ENCODE measurements around the gene ATP2B2. TPM values are rescaled to one million over a fixed set of nuclear protein-coding genes. Genes with fewer than 3 reads are reported as not detected.

Gene ATP2B2
- total RNA-seq, 1 donor from 2014 or later, result 0.13 TPM

- Mint-ChIP-seq H3K27ac (ENCODE audit: unreplicated experiment) (no peak overlapping the region), H3K4me1 (ENCODE audit: unreplicated experiment) (peaks cover 3% of the 10 kb centered on the region), H3K27me3 (ENCODE audit: unreplicated experiment) (no peaks in the 10 kb centered on the region), H3K36me3 (ENCODE audit: unreplicated experiment) (no peaks in the 10 kb centered on the region), H3K4me3 (ENCODE audit: unreplicated experiment) (no peak overlapping the region), H3K9me3 (ENCODE audit: unreplicated experiment) (no peaks in the 10 kb centered on the region)
- TF ChIP-seq, protein P1, sequence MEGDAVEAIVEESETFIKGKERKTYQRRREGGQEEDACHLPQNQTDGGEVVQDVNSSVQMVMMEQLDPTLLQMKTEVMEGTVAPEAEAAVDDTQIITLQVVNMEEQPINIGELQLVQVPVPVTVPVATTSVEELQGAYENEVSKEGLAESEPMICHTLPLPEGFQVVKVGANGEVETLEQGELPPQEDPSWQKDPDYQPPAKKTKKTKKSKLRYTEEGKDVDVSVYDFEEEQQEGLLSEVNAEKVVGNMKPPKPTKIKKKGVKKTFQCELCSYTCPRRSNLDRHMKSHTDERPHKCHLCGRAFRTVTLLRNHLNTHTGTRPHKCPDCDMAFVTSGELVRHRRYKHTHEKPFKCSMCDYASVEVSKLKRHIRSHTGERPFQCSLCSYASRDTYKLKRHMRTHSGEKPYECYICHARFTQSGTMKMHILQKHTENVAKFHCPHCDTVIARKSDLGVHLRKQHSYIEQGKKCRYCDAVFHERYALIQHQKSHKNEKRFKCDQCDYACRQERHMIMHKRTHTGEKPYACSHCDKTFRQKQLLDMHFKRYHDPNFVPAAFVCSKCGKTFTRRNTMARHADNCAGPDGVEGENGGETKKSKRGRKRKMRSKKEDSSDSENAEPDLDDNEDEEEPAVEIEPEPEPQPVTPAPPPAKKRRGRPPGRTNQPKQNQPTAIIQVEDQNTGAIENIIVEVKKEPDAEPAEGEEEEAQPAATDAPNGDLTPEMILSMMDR (IDR thresholded peaks at IDR 0.05), result no peak
- DNase-seq (ENCODE audit: extremely low spot score, unreplicated experiment), result no peak
These were observed 100.5 kb downstream of the ATP2B2 start for GRCh38 chr3:10404876-10405275.

DNA sequence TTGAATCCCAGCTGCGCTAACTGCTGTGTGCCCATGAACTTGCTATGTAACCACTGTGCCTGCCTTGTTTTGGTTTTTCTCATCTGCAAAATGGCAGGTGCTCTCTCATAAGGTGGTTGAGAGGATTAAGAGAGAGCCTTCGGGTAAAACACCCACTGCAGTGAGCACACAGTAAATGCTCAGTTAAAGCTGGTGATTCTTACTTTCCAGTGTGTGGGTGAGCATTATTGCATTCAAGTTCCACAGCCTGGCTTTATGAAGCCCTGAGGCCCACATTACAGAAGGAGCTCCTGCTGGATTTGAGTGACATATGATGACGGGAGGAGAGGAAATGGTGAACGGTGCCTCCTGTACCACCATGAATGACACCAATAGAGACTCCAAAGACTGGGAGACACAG lies 101.0 kb downstream of the ATP2B2 start:
- Mint-ChIP-seq H3K4me1 (ENCODE audit: unreplicated experiment) (peaks cover 6% of the 10 kb centered on the region), H3K36me3 (ENCODE audit: unreplicated experiment) (no peaks in the 10 kb centered on the region), H3K4me3 (ENCODE audit: unreplicated experiment) (no peak overlapping the region), H3K27me3 (ENCODE audit: unreplicated experiment) (no peaks in the 10 kb centered on the region), H3K9me3 (ENCODE audit: unreplicated experiment) (no peaks in the 10 kb centered on the region), H3K27ac (ENCODE audit: unreplicated experiment) (no peak overlapping the region)
- TF ChIP-seq, protein P1 (IDR thresholded peaks at IDR 0.05), result no peak
- no peak for DNase-seq (ENCODE audit: extremely low spot score, unreplicated experiment)

GRCh38 chr3:10401990-10402761 lies 103.2 kb downstream of the ATP2B2 start:
- Mint-ChIP-seq H3K27ac (ENCODE audit: unreplicated experiment) (no peak overlapping the region), H3K4me3 (ENCODE audit: unreplicated experiment) (no peak overlapping the region), H3K27me3 (ENCODE audit: unreplicated experiment) (no peaks in the 10 kb centered on the region), H3K4me1 (ENCODE audit: unreplicated experiment) (peaks cover 22% of the 10 kb centered on the region), H3K36me3 (ENCODE audit: unreplicated experiment) (no peaks in the 10 kb centered on the region), H3K9me3 (ENCODE audit: unreplicated experiment) (no peaks in the 10 kb centered on the region)
- TF ChIP-seq, protein P1 (IDR thresholded peaks at IDR 0.05), result no peak
- no peak for DNase-seq (ENCODE audit: extremely low spot score, unreplicated experiment)

DNA sequence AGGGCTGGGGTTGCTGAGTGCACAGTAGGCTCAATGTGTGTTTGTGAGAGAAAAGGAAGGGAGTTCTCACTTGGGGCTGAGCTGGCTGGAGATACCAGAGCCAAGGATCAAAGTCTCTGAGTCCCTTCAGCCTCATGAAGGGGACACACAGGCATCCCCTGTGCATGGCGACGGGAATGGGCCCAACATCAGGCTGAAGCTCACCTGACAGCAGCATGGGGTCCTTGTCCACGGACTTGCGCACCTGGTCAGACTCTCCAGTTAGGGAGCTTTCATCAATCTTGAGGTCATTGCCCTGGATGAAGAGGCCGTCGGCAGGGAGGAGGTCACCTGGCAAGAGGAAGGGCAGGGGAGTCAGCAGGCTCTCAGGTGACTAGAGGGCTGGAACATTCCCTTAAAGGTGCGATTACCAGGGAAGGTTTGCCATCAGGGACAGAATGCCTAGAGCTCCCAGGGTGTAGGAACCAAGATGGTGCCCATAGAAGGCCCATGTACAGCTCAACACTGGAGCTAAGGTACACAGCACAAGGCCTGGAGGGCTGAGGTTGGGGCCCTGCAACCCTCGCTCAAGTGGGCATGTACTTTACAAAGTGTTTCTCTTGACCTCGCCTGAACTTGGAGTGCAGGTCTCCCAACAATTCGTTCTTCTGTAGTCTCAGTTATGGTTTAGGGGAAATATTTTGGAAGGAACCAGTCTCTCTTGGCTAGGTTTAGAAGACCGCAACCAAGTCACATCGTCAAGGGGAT lies 104.5 kb downstream of the ATP2B2 start:
- TF ChIP-seq, protein P1 (IDR thresholded peaks at IDR 0.05), result no peak
- no peaks in the 10 kb centered on the region for H3K36me3 Mint-ChIP-seq (ENCODE audit: unreplicated experiment)
- H3K27me3 Mint-ChIP-seq (ENCODE audit: unreplicated experiment), result peaks cover 3% of the 10 kb centered on the region
- no peaks in the 10 kb centered on the region for H3K9me3 Mint-ChIP-seq (ENCODE audit: unreplicated experiment)
- peaks cover 22% of the 10 kb centered on the region for H3K4me1 Mint-ChIP-seq (ENCODE audit: unreplicated experiment)
- no peak overlapping the region for H3K27ac Mint-ChIP-seq (ENCODE audit: unreplicated experiment)
- no peak overlapping the region for H3K4me3 Mint-ChIP-seq (ENCODE audit: unreplicated experiment)
- no peak for DNase-seq (ENCODE audit: extremely low spot score, unreplicated experiment)

GRCh38 chr3:10400050-10400748 lies 105.2 kb downstream of the ATP2B2 start:
- no peak for DNase-seq (ENCODE audit: extremely low spot score, unreplicated experiment)
- TF ChIP-seq, protein P1 (IDR thresholded peaks at IDR 0.05), result no peak
- H3K9me3 Mint-ChIP-seq (ENCODE audit: unreplicated experiment), result no peaks in the 10 kb centered on the region
- no peaks in the 10 kb centered on the region for H3K36me3 Mint-ChIP-seq (ENCODE audit: unreplicated experiment)
- H3K27me3 Mint-ChIP-seq (ENCODE audit: unreplicated experiment), result peaks cover 4% of the 10 kb centered on the region
- H3K4me3 Mint-ChIP-seq (ENCODE audit: unreplicated experiment), result no peak overlapping the region
- H3K27ac Mint-ChIP-seq (ENCODE audit: unreplicated experiment), result no peak overlapping the region
- H3K4me1 Mint-ChIP-seq (ENCODE audit: unreplicated experiment), result peaks cover 22% of the 10 kb centered on the region
